HCT116 (cell line): Measurements from ENCODE around the gene ZXDC. TPM values are rescaled to one million over a fixed set of nuclear protein-coding genes. Genes with fewer than 3 reads are reported as not detected.

ENCODE experiments used
- ATAC-seq: fragments of 200-7000 bp; cut with Tn5 transposase; 2 replicates; pipeline ENCODE4 v1.9.1; 2020; ENCODE audit warnings: mild to moderate bottlenecking, moderate library complexity
- BruUV-seq: library from RNA; stranded (reverse); fragments of 400-500 nt; replicated peaks from 2 replicates; lab custom pipeline; 2021; lab: Mats Ljungman, UMichigan
- CTCF ChIA-PET: fragments of 300-600 bp; sonication (Branson Sonifier 250); formaldehyde crosslinking; loops from one replicate; lab custom pipeline; 2021; ENCODE audit warnings: antibody characterized with exemption; lab: Charles Lee
- POLR2A ChIA-PET: fragments of 300-600, 350-600 bp; sonication (Branson Sonifier 250); formaldehyde crosslinking; loops from one replicate; lab custom pipeline; 2021; ENCODE audit warnings: antibody characterized with exemption; lab: Charles Lee
- RAD21 ChIA-PET, 2 experiments: fragments of 300-600 bp; sonication (Branson Sonifier 250); formaldehyde crosslinking; loops; one replicate each; lab custom pipeline; 2023; ENCODE audit warnings: low total read pairs in 2 of 2; ENCODE audit not compliant: uncharacterized antibody in 2 of 2, unreplicated experiment in 2 of 2, low non-redundant PET in 1 of 2; lab: Charles Lee
- DNase-seq: peaks from one replicate; pipeline ENCODE4 v3.0.0-alpha.2; 2010; ENCODE audit warnings: low read depth, low spot score
- H2AFZ ChIP-seq: fragments of 200-600 bp; shearing (Covaris generic), sonication (generic); 2 replicates; pipeline ENCODE4 v1.6.1; 2017; ENCODE audit warnings: low read depth, mixed run types, mixed read lengths, antibody characterized with exemption, low read length; ENCODE audit not compliant: poor library complexity, severe bottlenecking
- H3K27ac ChIP-seq: 2 replicates; pipeline ENCODE4 v1.5.1; 2012; ENCODE audit warnings: low read depth, low read length
- H3K27me3 ChIP-seq: fragments of 200-600 bp; sonication (generic); 2 replicates; pipeline ENCODE4 v1.6.1; 2016; ENCODE audit warnings: mixed run types, low read length, mixed read lengths; ENCODE audit not compliant: insufficient read depth
- H3K36me3 ChIP-seq, 2 experiments: fragments of 200-500 bp in 1 of 2; fragments of 200-600 bp in 1 of 2; sonication (Bioruptor generic) in 1 of 2; sonication (generic) in 1 of 2; 2 replicates each; pipeline versions ENCODE4 v1.5.1 to v1.6.1; 2014 to 2016; ENCODE audit warnings: low read length in 2 of 2, inconsistent platforms in 1 of 2, mixed read lengths in 1 of 2, mixed run types in 1 of 2; ENCODE audit not compliant: insufficient read depth in 2 of 2, control insufficient read depth in 1 of 2
- H3K4me1 ChIP-seq, 2 experiments: fragments of 200-600 bp in 1 of 2; sonication (generic) in 1 of 2; 2 replicates each; pipeline versions ENCODE4 v1.5.1 to v1.6.1; 2012 to 2017; ENCODE audit warnings: low read length in 2 of 2, inconsistent platforms in 1 of 2, mild to moderate bottlenecking in 1 of 2, mixed read lengths in 1 of 2, mixed run types in 1 of 2, moderate library complexity in 1 of 2; ENCODE audit not compliant: insufficient read depth in 2 of 2, control insufficient read depth in 1 of 2
- H3K4me2 ChIP-seq: fragments of 200-600 bp; sonication (generic); 2 replicates; pipeline ENCODE4 v1.6.1; 2017; ENCODE audit warnings: mixed run types, low read length, mixed read lengths
- H3K4me3 ChIP-seq, 2 experiments: fragments of 200-600 bp in 1 of 2; sonication (generic) in 1 of 2; replicated peaks in 1 of 2; 2 replicates each; pipeline ENCODE4 v1.5.1; 2011 to 2016; ENCODE audit warnings: low read length in 2 of 2, control low read depth in 1 of 2, low read depth in 1 of 2, mild to moderate bottlenecking in 1 of 2, mixed read lengths in 1 of 2, mixed run types in 1 of 2
- H3K79me2 ChIP-seq: fragments of 200-600 bp; sonication (generic); 2 replicates; pipeline ENCODE4 v1.6.1; 2017; ENCODE audit warnings: mild to moderate bottlenecking, mixed run types, low read length, moderate library complexity, mixed read lengths; ENCODE audit not compliant: insufficient read depth
- H3K9ac ChIP-seq: fragments of 200-600 bp; sonication (generic); 2 replicates; pipeline ENCODE4 v1.6.1; 2016; ENCODE audit warnings: low read length, mixed read lengths
- H3K9me2 ChIP-seq: fragments of 200-600 bp; sonication (generic), shearing (Covaris generic); 2 replicates; pipeline ENCODE4 v1.6.1; 2017; ENCODE audit warnings: mixed run types, mild to moderate bottlenecking, moderate library complexity; ENCODE audit not compliant: insufficient read depth
- H3K9me3 ChIP-seq, 2 experiments: fragments of 200-500 bp in 1 of 2; fragments of 200-600 bp in 1 of 2; sonication (Bioruptor generic) in 1 of 2; sonication (generic) in 1 of 2; 2 replicates each; pipeline ENCODE4 v1.6.1; 2014 to 2017; ENCODE audit warnings: low read length in 2 of 2, mixed read lengths in 2 of 2, inconsistent platforms in 1 of 2, low read depth in 1 of 2, mild to moderate bottlenecking in 1 of 2, mixed run types in 1 of 2, moderate library complexity in 1 of 2; ENCODE audit not compliant: control insufficient read depth in 1 of 2, insufficient read depth in 1 of 2
- H4K20me1 ChIP-seq: fragments of 200-600 bp; sonication (generic), shearing (Covaris generic); 2 replicates; pipeline ENCODE4 v1.6.1; 2017; ENCODE audit warnings: mixed run types, mild to moderate bottlenecking, moderate library complexity; ENCODE audit not compliant: insufficient read depth
- CEBPB ChIP-seq: IDR thresholded peaks from 2 replicates; pipeline ENCODE4 v1.6.1; 2012; ENCODE audit warnings: low read depth
- ELF1 ChIP-seq: IDR thresholded peaks from 2 replicates; pipeline ENCODE4 v1.6.1; 2012; ENCODE audit warnings: low read depth, borderline replicate concordance
- EZH2phosphoT487 ChIP-seq: fragments of 200-600 bp; IDR thresholded peaks from 2 replicates; pipeline ENCODE4 v1.6.1; 2018; ENCODE audit warnings: antibody characterized with exemption, borderline replicate concordance
- JUND ChIP-seq: IDR thresholded peaks from 2 replicates; pipeline ENCODE4 v1.6.1; 2012
- RAD21 ChIP-seq: IDR thresholded peaks from 2 replicates; pipeline ENCODE4 v1.6.1; 2012; ENCODE audit warnings: low read depth, mild to moderate bottlenecking
- TCF7L2 ChIP-seq: IDR thresholded peaks from 2 replicates; pipeline ENCODE4 v1.7.0; 2011; ENCODE audit warnings: borderline replicate concordance, inconsistent platforms; ENCODE audit not compliant: insufficient read depth, insufficient read length; ENCODE audit errors: extremely low read depth
- intact Hi-C: fragments of 100-400 bp; cut with micrococcal nuclease; formaldehyde crosslinking; loops from 2 replicates; pipeline ENCODE4 v1.10.0; 2022
- total RNA-seq: library from RNA; stranded (reverse); gene quantifications from one replicate; pipeline ENCODE4 v1.2.1, GENCODE V29; 2021; ENCODE audit not compliant: unreplicated experiment
- TF ChIP-seq, protein P1 (sequence below): IDR thresholded peaks from 2 replicates; pipeline ENCODE4 v1.6.1; 2011; ENCODE audit warnings: mild to moderate bottlenecking, low read length, moderate library complexity; ENCODE audit not compliant: insufficient replicate concordance; ENCODE audit errors: extremely low read depth
- TF ChIP-seq, protein P2 (sequence below), 3 experiments: fragments of 200-600 bp in 1 of 3; sonication (generic) in 1 of 3; IDR thresholded peaks in 2 of 3; conservative IDR thresholded peaks in 1 of 3; 2 replicates each; pipeline ENCODE4 v1.5.1; 2012 to 2017; ENCODE audit warnings: low read depth in 2 of 3, low read length in 2 of 3, antibody characterized with exemption in 1 of 3, borderline replicate concordance in 1 of 3, control low read depth in 1 of 3, mild to moderate bottlenecking in 1 of 3, mixed read lengths in 1 of 3, mixed run types in 1 of 3, moderate library complexity in 1 of 3; ENCODE audit not compliant: insufficient read depth in 1 of 3
- TF ChIP-seq, protein P3 (sequence below): IDR thresholded peaks from 2 replicates; pipeline ENCODE4 v1.6.1; 2012

Gene ZXDC
- total RNA-seq, 1 experiment from 2014 or later, result 29.9 TPM

DNA sequence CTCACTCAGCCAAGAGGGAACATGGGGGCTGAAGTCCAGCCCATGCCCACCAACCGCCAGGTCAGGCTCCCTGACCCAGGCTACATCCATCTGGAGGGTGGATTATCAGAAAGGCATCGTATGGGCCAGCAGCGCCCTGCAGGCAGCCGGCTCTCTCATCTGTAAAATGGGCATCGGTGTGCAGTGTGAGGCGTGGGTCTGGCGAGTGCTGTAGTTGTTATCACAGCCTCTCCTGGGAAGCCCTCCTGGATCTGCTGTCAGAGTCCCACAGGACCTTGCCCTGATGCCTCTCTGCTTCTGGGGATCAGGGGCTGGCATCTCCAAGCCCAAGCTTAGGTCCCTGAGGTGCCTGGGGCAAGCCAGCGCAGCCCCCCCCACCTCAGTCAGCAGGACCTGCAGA is 53.6 kb downstream of the ZXDC start:
- H3K9me3 ChIP-seq, result no peaks in the 10 kb centered on the region; a peak in 1 of 4 replicates
- H3K79me2 ChIP-seq, result no peaks in the 10 kb centered on the region
- H3K9me2 ChIP-seq, result no peaks in the 10 kb centered on the region
- H4K20me1 ChIP-seq, result no peaks in the 10 kb centered on the region
- POLR2A ChIA-PET, result no interaction called here
- H3K9ac ChIP-seq, result no peak overlapping the region
- TF ChIP-seq, protein P1, sequence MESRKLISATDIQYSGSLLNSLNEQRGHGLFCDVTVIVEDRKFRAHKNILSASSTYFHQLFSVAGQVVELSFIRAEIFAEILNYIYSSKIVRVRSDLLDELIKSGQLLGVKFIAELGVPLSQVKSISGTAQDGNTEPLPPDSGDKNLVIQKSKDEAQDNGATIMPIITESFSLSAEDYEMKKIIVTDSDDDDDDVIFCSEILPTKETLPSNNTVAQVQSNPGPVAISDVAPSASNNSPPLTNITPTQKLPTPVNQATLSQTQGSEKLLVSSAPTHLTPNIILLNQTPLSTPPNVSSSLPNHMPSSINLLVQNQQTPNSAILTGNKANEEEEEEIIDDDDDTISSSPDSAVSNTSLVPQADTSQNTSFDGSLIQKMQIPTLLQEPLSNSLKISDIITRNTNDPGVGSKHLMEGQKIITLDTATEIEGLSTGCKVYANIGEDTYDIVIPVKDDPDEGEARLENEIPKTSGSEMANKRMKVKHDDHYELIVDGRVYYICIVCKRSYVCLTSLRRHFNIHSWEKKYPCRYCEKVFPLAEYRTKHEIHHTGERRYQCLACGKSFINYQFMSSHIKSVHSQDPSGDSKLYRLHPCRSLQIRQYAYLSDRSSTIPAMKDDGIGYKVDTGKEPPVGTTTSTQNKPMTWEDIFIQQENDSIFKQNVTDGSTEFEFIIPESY, result no peak
- TF ChIP-seq, protein P2, sequence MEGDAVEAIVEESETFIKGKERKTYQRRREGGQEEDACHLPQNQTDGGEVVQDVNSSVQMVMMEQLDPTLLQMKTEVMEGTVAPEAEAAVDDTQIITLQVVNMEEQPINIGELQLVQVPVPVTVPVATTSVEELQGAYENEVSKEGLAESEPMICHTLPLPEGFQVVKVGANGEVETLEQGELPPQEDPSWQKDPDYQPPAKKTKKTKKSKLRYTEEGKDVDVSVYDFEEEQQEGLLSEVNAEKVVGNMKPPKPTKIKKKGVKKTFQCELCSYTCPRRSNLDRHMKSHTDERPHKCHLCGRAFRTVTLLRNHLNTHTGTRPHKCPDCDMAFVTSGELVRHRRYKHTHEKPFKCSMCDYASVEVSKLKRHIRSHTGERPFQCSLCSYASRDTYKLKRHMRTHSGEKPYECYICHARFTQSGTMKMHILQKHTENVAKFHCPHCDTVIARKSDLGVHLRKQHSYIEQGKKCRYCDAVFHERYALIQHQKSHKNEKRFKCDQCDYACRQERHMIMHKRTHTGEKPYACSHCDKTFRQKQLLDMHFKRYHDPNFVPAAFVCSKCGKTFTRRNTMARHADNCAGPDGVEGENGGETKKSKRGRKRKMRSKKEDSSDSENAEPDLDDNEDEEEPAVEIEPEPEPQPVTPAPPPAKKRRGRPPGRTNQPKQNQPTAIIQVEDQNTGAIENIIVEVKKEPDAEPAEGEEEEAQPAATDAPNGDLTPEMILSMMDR (IDR thresholded peaks at IDR 0.05 in 2 of 3, conservative IDR thresholded peaks at IDR 0.05 in 1 of 3; ENCODE audit: borderline replicate concordance in 1 of 3, insufficient read depth in 1 of 3, low read depth in 2 of 3, low read length in 2 of 3), result no peak
- TF ChIP-seq JUND, result no peak
- no peak for TF ChIP-seq RAD21
- TF ChIP-seq, protein P3, sequence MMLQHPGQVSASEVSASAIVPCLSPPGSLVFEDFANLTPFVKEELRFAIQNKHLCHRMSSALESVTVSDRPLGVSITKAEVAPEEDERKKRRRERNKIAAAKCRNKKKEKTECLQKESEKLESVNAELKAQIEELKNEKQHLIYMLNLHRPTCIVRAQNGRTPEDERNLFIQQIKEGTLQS, result no peak
- no peak for TF ChIP-seq ELF1
- no peak for TF ChIP-seq TCF7L2
- TF ChIP-seq CEBPB, result no peak
- TF ChIP-seq EZH2phosphoT487, result no peak
- TF ChIP-seq, all 23 proteins: peak for 0
- ATAC-seq (no peak), DNase-seq (no peak)
- no peaks in the 10 kb centered on the region for H3K36me3 ChIP-seq
- BruUV-seq, result no TSS peak
- H3K27ac ChIP-seq, result no peak overlapping the region
- peaks cover 10 to 26% of the 10 kb centered on the region in 2 experiments; a peak in 3 of 4 replicates for H3K4me1 ChIP-seq
- ChIA-PET CTCF (no interaction called here), RAD21 (no interaction called here)
- H3K4me2 ChIP-seq, result no peak overlapping the region
- H3K4me3 ChIP-seq, result no peak overlapping the region
- intact Hi-C loops, result no loop called here
- no peaks in the 10 kb centered on the region for H3K27me3 ChIP-seq
- no peak overlapping the region for H2AFZ ChIP-seq
